Measurements from ENCODE around the gene SPARC.

SPARC gene

GRCh38 chr5:151630088-151630487 is 56.6 kb downstream of the SPARC start:
- TF ChIP-seq, protein P1, sequence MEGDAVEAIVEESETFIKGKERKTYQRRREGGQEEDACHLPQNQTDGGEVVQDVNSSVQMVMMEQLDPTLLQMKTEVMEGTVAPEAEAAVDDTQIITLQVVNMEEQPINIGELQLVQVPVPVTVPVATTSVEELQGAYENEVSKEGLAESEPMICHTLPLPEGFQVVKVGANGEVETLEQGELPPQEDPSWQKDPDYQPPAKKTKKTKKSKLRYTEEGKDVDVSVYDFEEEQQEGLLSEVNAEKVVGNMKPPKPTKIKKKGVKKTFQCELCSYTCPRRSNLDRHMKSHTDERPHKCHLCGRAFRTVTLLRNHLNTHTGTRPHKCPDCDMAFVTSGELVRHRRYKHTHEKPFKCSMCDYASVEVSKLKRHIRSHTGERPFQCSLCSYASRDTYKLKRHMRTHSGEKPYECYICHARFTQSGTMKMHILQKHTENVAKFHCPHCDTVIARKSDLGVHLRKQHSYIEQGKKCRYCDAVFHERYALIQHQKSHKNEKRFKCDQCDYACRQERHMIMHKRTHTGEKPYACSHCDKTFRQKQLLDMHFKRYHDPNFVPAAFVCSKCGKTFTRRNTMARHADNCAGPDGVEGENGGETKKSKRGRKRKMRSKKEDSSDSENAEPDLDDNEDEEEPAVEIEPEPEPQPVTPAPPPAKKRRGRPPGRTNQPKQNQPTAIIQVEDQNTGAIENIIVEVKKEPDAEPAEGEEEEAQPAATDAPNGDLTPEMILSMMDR (IDR thresholded peaks at IDR 0.05; ENCODE audit: control extremely low read depth, extremely low read depth, low read depth, missing control alignments) = no peak
- CTCF ChIA-PET = interaction anchor here (1.1 to 1.3 kb wide), 2 partner anchors 14 to 22 kb away, joined by 4 to 7 read pairs; no protein-coding TSS in a partner anchor
- POLR2A ChIA-PET = no interaction called here
- DNase-seq (ENCODE audit: extremely low spot score) = no peak

DNA sequence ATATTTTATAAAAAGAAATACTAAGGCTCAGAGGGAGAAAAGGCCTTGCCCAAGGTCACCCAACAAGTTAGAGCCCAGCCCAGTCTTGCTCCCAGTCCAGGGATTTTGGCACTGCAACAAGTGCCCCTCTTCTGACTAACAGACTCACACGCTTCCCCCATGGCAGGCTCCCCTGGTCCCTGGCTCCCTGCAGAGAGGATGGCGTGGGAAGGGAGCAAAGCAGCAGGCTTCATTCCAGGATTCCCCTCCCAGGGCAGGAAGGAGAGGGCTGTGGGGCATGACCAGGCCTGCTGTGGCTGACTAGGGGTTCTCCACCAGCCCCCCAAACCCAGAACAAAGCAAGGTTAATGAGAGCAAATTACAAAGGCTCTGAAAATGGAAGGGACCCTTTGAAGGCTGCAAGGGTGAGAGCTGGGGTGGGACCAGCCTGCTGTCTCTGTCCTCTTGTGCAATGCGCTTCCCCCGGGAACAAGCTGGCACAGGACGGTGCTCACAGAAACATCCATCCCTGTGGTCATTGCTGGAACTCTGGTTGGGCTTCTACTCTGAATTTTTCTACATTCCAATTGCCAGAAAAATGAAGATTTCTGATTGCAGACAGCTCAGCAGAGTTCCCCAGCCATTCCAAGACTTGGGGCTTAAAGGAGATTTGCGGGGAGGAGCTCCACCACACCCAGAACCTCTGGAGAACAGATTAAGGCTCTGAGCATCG is 58.4 kb downstream of the SPARC start:
- POLR2A ChIA-PET = no interaction called here
- no peak for DNase-seq (ENCODE audit: extremely low spot score)
- TF ChIP-seq, protein P1 (IDR thresholded peaks at IDR 0.05; ENCODE audit: control extremely low read depth, extremely low read depth, low read depth, missing control alignments) = no peak
- CTCF ChIA-PET = interaction anchor here (1.0 to 2.2 kb wide), 4 partner anchors 9 to 24 kb away, joined by 3 to 9 read pairs (median 4); no protein-coding TSS in a partner anchor

GRCh38 chr5:151627650-151628049 is 59.1 kb downstream of the SPARC start:
- CTCF ChIA-PET = interaction anchor here (1.0 to 2.2 kb wide), 4 partner anchors 9 to 25 kb away, joined by 3 to 9 read pairs (median 4); no protein-coding TSS in a partner anchor
- DNase-seq (ENCODE audit: extremely low spot score) = no peak
- TF ChIP-seq, protein P1 (IDR thresholded peaks at IDR 0.05; ENCODE audit: control extremely low read depth, extremely low read depth, low read depth, missing control alignments) = no peak
- POLR2A ChIA-PET = no interaction called here

DNA sequence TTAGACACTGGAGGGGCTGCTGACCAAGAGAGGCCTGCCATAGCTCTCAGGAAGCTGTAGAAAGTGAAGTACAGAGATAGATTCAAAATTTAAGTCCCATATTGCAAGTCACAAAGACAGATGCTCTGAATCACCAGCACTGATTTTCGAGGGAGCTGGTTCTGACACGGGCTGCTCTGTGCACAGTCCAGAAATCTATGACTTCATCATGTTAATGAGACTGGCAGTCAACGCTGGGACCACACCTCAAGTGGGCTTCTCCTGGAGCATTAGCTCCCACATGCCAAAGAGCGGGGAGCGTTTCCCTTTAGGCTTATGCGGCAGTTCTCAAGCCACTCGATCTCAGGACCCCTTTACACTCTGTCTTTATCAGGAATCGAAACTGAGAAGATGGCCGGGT is 61.4 kb downstream of the SPARC start:
- POLR2A ChIA-PET = no interaction called here
- CTCF ChIA-PET = interaction anchor here (0.7 to 1.3 kb wide), 5 partner anchors 20 to 102 kb away, joined by 3 to 7 read pairs (median 3); no protein-coding TSS in a partner anchor
- no peak for DNase-seq (ENCODE audit: extremely low spot score)
- TF ChIP-seq, protein P1 (IDR thresholded peaks at IDR 0.05; ENCODE audit: control extremely low read depth, extremely low read depth, low read depth, missing control alignments) = no peak

DNA sequence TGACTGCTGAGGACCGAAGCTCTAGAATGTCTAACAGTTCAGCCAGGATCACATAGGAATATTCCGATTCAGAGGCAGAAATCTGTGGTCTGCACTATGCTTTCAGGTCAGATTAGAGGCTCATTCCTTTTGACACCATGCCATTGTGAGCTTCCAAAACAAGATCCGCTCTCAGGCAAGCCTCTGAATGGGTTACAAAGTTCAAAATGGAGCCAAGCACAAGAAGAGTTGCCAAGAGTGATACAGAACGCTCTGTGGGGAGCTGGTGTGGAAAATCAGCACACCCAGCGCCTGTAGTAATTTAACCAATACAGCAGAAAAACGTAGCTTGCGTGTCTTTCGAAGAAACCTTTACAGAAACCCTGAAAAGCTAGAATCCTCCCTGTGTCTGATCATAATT is 62.2 kb downstream of the SPARC start:
- POLR2A ChIA-PET = no interaction called here
- TF ChIP-seq, protein P1 (IDR thresholded peaks at IDR 0.05; ENCODE audit: control extremely low read depth, extremely low read depth, low read depth, missing control alignments) = no peak
- CTCF ChIA-PET = interaction anchor here (0.7 to 1.3 kb wide), 6 partner anchors 13 to 79 kb away, joined by 3 to 7 read pairs (median 3); no protein-coding TSS in a partner anchor
- DNase-seq (ENCODE audit: extremely low spot score) = no peak

DNA sequence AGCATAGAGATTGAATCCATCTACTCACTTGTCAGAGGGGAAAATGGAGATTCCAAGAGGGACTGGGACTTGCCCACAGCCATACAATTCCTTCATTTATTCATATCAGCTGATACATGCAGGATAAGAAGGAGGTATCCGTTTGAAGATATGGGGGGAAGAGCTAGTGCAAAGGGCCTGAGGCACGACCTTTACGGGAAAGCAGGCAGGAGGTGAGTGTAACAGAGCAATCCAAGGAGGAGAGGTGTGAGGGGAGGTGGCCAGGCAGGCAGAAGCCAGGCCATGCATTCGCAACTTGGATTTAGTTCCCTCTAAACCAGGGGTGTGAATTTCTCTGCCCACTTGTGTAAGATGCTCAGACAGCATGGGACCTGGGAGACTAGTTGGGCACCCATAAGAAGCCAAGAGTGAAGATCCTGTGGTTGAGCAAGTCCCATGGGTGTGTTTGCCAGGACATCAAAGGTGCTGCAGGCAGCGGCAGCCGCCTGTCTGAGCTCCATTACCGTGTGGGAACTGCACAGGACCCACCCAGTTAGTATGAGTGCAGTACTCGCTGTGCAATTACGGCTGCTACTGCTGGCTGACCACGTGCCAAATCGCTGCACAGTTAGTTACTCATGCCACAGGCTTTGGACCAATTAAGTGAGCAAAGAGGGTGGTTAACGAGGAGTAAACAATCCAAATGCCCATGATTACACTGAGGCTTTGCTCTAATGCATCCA is 64.2 kb downstream of the SPARC start:
- ChIA-PET CTCF (interaction anchor here (8.1 kb wide), 1 partner anchor 29 kb away, joined by 37 read pairs; no protein-coding TSS in a partner anchor), POLR2A (no interaction called here)
- DNase-seq (ENCODE audit: extremely low spot score) = no peak
- TF ChIP-seq, protein P1 (IDR thresholded peaks at IDR 0.05; ENCODE audit: control extremely low read depth, extremely low read depth, low read depth, missing control alignments) = no peak

Measured in GM10248 (cell line).